Type B pancreatic cell (in vitro differentiated cells): ENCODE results near the gene DNAH8. TPM values are rescaled to one million over a fixed set of nuclear protein-coding genes. Genes with fewer than 3 reads are reported as not detected.

Experiments used
- DNase-seq: peaks from one replicate; pipeline ENCODE4 v3.0.0; 2021; ENCODE audit warnings: mixed read lengths; ENCODE audit not compliant: unreplicated experiment; ENCODE audit errors: extremely low spot score
- H3K27ac Mint-ChIP-seq: 2 replicates; pipeline ENCODE4 v1.8.0; 2021; ENCODE audit warnings: mild to moderate bottlenecking, mixed read lengths
- H3K27me3 Mint-ChIP-seq: 2 replicates; pipeline ENCODE4 v1.8.0; 2021; ENCODE audit warnings: mixed read lengths
- H3K36me3 Mint-ChIP-seq: 2 replicates; pipeline ENCODE4 v1.8.0; 2021; ENCODE audit warnings: mixed read lengths
- H3K4me1 Mint-ChIP-seq: one replicate; pipeline ENCODE4 v1.8.0; 2021; ENCODE audit warnings: mixed read lengths; ENCODE audit not compliant: unreplicated experiment
- H3K4me3 Mint-ChIP-seq: 2 replicates; pipeline ENCODE4 v1.8.0; 2021; ENCODE audit warnings: mild to moderate bottlenecking, mixed read lengths
- H3K9me3 Mint-ChIP-seq: 2 replicates; pipeline ENCODE4 v1.8.0; 2021; ENCODE audit warnings: mixed read lengths
- total RNA-seq: library from RNA; stranded (reverse); gene quantifications from 2 replicates; pipeline ENCODE4 v1.2.1, GENCODE V29; 2021; ENCODE audit warnings: low replicate concordance
- TF ChIP-seq, protein P1 (sequence below): fragments of 200-600 bp; sonication (generic); conservative IDR thresholded peaks from 2 replicates; pipeline ENCODE4 v1.5.0; 2021; ENCODE audit warnings: antibody characterized with exemption, mild to moderate bottlenecking

DNAH8 gene
- total RNA-seq, 1 donor from 2014 or later: 0.05 TPM

DNA sequence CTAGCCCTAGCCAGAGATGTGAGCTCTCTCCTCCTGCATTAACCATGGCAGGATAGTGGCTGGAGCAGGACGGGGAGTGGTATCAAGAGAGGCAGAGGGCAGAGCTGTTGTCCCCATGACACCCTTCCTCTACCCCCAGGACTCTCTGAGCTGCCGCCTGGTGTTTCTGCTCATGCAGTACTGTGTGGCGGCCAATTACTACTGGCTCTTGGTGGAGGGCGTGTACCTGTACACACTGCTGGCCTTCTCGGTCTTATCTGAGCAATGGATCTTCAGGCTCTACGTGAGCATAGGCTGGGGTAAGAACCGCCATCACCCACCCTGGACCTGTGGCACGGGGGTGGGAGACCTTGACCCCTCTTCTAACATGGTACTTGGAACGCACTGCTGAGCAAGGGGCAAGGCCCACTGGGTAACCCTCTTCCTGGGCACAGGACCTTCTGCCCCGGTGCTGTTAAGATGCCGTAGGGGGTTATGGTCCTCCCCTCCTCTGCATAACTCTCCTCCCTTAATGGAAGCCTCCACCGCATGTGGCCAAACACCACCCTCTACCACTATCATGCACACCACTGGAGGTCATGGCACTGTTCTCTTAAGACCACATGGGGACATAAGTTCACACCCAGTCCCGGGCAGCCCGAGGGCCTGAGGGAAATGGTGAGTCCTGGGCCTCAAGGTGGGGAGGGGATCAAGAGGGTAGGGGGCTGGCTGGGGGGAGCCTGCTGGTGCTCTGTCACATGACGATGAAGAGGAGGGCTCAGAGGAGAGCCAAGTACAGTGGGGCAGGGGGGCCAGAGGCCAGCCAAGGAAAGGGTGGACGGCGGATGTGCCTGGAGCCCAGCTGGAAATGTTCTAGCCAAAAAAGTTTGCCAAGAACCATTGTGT lies 358.6 kb downstream of the DNAH8 start:
- DNase-seq: no peak
- no peak overlapping the region for H3K27ac Mint-ChIP-seq
- TF ChIP-seq, protein P1, sequence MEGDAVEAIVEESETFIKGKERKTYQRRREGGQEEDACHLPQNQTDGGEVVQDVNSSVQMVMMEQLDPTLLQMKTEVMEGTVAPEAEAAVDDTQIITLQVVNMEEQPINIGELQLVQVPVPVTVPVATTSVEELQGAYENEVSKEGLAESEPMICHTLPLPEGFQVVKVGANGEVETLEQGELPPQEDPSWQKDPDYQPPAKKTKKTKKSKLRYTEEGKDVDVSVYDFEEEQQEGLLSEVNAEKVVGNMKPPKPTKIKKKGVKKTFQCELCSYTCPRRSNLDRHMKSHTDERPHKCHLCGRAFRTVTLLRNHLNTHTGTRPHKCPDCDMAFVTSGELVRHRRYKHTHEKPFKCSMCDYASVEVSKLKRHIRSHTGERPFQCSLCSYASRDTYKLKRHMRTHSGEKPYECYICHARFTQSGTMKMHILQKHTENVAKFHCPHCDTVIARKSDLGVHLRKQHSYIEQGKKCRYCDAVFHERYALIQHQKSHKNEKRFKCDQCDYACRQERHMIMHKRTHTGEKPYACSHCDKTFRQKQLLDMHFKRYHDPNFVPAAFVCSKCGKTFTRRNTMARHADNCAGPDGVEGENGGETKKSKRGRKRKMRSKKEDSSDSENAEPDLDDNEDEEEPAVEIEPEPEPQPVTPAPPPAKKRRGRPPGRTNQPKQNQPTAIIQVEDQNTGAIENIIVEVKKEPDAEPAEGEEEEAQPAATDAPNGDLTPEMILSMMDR: no peak
- no peak overlapping the region for H3K4me3 Mint-ChIP-seq
- peaks cover 5% of the 10 kb centered on the region for H3K4me1 Mint-ChIP-seq
- no peaks in the 10 kb centered on the region for H3K9me3 Mint-ChIP-seq
- H3K27me3 Mint-ChIP-seq: peaks cover 2% of the 10 kb centered on the region
- no peaks in the 10 kb centered on the region for H3K36me3 Mint-ChIP-seq

DNA sequence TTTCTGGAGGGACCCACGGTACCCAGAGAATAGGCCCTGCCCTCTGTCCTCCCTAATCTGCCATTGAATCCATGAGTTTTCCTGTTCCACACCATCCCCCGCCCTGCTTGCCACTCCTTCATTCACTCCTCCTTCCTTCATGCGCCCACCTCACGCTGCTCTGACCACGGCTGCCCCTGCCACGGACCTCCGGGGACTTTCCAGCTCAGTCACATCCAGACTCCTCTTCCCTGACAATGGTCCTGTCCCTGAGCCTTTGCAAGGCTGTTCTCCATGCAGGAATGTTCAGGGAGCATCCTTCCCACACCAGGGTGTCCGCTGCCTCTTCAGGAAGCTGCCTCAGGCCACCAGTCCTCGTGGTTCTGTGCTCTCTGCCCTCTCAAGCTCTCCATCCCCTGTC lies 359.4 kb downstream of the DNAH8 start:
- Mint-ChIP-seq H3K4me3 (no peak overlapping the region), H3K4me1 (peaks cover 5% of the 10 kb centered on the region), H3K36me3 (no peaks in the 10 kb centered on the region), H3K27me3 (peaks cover 2% of the 10 kb centered on the region), H3K9me3 (no peaks in the 10 kb centered on the region), H3K27ac (no peak overlapping the region)
- TF ChIP-seq, protein P1: no peak
- DNase-seq: no peak

DNA sequence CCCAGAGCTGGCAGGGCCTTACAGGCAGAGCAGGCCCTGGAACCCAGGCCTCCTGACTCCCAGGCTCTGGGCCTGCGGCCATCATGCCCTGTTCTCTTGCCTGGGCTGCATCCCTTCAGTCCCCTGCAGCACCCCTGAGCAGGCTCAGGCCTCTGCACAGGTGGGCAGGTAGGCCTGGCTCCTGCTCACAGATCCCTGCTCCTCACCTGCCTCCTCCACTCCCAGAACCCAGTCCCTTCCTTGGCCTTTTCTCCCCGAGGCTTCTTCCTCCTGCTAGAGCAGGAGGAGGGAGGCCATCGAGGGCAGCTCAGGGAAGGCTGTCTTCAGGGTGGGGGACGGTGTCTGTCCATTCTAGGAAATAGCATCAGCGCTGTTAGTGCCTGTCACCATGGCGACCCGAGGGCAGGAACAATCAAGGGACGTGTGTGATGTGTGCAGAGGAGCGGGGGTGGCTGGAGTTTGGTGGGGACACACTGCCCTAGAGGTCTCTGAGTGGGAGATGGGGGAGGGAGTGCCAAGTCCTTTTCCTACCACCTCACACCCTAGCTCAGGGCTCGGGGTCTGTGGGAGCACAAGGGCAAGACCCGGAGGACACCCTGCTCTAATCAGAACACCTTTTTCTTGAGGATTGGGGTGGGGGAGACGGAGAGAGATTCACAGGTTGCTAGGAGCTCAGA lies 360.0 kb downstream of the DNAH8 start:
- TF ChIP-seq, protein P1: no peak
- no peak for DNase-seq
- H3K9me3 Mint-ChIP-seq: no peaks in the 10 kb centered on the region
- no peak overlapping the region for H3K27ac Mint-ChIP-seq
- peaks cover 5% of the 10 kb centered on the region for H3K4me1 Mint-ChIP-seq
- no peaks in the 10 kb centered on the region for H3K27me3 Mint-ChIP-seq
- H3K36me3 Mint-ChIP-seq: no peaks in the 10 kb centered on the region
- H3K4me3 Mint-ChIP-seq: no peak overlapping the region

DNA sequence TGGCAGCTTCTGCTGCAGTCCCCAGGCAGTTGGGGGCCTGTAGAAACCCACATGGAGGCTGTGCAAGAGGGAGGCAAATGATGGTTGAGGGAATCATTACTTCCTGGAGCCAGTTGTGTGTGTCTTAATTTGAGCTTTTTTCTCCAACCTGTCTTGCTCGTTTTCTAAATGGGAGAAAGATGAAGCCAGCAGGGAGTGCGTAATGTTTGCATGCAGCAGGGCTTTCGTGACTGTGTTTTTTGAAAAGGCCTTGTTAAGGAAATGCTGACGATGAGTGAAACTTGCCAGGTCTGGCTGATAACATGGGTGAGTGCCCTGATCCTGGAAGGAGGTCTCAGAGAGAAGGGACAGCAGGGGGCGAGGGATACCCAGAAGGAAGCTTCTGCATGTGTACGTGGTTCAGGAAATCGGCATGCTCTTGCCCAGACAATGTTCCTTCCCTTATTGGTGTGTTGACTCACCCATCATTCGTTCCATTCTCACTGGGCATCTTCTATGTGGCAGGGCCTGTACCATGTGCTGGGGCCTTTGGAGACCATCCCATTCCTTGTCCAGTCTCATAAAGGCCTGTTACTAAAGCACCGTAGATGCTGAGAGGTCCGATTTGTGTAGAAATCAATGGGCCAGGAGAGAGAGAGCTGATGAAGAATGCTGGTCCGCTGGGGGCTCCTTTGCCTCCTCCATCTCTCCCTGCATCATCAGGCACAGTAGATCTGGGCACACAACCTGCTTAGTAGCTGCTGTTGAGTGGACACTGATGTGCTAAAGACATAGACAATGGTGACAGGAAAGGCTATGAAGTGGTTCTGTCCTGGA lies 360.9 kb downstream of the DNAH8 start:
- Mint-ChIP-seq H3K27me3 (no peaks in the 10 kb centered on the region), H3K4me1 (peaks cover 5% of the 10 kb centered on the region), H3K4me3 (no peak overlapping the region), H3K9me3 (no peaks in the 10 kb centered on the region), H3K27ac (no peak overlapping the region), H3K36me3 (no peaks in the 10 kb centered on the region)
- no peak for DNase-seq
- TF ChIP-seq, protein P1: no peak

DNA sequence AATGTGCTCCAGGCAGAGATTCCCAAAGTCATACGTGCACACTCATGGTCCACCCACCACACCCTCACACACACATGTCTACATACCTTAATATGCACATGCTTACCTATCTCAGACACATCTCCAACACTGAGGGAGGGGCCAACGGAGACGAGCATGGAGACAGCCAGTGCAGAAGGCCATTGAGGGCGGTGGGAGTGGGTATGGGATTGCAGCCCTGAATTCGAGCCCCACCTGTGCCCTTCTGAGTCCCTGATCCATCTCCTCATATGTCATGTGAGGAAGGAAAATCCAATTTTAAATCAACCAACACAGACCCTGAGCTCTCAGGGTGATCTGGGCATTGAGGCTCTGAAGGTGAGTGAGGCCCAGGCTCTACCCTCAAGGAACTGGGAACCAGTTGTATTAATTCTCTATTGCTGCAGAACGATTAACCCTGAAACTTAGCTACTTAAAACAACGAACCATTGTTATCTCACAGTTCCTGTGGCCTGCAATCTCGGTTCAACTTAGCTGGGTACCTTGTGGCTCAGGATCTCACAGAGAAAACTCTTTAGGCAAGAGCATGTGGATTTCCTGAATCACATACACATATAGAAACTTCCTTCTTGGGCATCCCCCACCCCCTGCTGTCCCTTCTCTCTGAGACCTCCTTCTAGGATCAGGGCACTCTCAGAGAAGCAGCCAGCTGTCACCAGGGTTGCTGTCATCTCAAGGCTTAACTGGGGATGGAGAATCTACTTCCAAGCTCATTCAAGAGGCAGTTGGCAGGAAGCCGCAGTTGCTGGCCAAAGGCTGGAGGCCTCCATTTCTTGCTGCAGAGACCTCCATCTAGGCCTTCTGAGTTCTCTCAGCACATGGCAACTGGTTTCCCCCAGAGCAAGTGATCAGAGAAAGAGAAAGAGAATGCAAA lies 361.8 kb downstream of the DNAH8 start:
- H3K36me3 Mint-ChIP-seq: no peaks in the 10 kb centered on the region
- peaks cover 5% of the 10 kb centered on the region for H3K4me1 Mint-ChIP-seq
- no peaks in the 10 kb centered on the region for H3K27me3 Mint-ChIP-seq
- H3K4me3 Mint-ChIP-seq: no peak overlapping the region
- TF ChIP-seq, protein P1: no peak
- DNase-seq: peak; percentile 42
- no peak overlapping the region for H3K27ac Mint-ChIP-seq
- H3K9me3 Mint-ChIP-seq: no peaks in the 10 kb centered on the region
